ENCODE data around the gene B3GALT2.

The B3GALT2 gene

DNA sequence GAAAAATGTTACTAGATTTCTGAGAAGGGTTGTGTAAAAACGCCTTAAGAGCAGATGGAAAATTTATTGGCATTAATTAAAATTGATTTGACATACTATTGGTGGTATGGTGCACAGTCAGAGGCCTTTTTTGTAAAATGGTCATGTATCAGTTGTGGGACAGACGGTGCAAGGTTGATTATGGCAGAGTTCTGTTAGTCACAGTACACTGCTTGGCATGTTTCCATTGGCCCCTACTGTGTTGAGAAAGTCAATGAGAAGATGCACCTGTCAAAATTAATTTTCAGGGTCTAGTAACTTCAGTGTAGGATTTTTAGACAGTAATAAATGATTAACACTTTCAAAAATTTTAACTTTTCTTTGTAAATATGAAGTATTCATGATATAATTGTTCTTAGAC, 4.4 kb downstream of the B3GALT2 start:
- DNase-seq: no peak

DNA sequence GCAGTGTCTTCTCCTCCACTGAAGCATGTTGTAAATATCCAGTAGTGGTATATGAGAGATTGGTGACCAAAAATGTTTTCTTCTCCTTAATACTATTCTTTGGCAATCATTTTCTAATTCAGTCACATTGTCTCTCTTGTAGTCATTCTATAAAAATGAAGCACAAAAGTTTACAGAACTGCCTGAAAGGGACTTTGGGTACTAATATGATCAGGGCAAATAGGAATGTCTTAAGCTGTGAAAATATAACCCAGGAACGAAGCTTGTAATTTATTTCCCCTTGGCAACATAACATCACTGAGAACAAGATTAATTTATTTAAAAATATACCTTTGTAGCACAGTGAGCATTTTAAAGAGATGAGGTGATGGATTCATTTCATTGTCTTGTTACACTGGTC, 4.9 kb downstream of the B3GALT2 start:
- DNase-seq: no peak

DNA sequence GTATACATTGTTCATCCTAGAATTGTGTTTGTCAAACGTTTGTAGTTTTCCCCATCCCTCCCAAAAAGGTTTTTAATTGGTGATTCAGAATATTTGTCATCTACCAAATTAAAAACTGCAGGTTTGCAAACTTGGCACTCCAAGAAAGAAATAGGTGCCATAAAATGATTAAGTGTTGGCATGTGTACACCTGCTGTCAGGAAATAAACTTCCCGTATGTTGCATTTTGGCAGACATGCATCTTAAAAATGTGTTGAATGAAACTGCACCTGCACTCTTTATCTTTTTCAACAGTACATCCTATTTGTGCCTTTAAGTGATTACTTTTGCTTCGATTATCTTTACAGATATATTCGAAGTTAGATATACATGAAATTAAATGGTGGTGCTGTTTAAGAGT, 7.3 kb downstream of the B3GALT2 start:
- no peak for DNase-seq

DNA sequence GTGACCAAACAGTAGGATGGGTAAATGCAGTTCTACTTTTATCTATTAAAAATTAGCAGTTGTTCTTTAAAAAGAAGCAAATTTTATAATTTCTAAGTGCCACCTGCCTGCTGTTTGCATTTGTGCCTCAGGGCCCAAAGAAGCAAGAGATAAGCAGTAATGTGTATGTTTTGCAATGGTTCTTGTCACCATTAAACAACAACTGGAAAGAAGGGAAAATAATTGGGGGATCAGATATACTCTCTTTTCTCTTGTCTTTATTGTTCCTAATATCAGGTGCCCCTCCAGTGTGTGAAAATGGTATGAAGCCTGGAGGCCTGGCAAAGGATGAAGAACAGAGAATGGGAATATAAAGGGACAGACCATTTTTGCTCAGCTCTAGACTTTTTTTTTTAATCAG, 9.6 kb downstream of the B3GALT2 start:
- no peak for DNase-seq

DNA sequence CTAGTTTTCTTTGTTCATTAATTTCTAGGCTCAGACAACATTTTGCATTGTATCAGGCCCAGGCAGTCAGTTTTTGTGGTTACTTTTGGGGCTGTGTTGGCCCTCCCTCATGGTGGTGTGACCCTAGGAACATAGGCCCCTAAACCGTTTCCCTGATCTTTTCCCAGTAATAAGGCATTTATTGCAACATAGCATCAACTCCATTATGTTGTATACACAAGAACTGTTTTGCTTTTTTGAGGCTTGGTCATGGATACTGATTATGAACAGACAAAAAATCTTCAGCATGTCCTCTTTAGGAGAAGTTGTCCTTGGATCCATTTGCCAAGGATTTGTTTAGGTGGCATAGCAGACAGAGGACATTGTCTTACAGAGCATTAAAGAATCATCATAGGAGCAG, 10.3 kb downstream of the B3GALT2 start:
- no peak for DNase-seq

DNA sequence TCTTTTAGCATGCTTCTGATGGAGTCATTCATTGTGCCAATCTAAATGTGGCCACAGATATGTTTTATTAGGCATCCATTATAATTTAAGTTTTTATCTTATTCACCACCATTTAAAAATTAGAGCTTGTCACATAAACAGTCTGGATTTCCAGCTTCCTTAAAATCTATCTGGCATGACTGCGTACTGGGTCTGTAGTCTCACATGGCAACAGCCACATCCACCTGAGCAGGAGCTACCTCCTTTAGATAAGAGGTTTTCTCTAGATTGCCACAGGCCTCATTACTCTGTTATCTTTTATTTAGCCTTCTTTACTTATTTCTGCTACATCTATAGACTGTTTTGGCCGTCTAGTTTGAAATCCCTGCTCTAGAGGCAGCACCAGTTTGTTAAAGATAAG, 29.1 kb downstream of the B3GALT2 start:
- no peak for DNase-seq

DNA sequence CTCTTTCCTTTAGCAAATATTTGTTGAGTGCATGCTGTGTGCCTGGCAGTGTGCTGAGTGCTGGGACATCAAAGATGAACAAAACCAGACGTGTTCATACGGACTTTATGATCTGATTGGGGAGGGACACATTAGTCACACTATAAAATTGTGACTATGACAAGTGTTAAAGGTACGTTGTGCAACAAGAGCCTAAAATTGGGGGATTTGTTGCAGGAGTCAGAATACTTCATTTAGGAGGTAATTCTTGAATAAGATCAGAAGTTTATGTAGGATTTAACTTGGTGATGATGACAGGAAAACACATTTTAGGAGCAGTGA, 29.6 kb downstream of the B3GALT2 start:
- no peak for DNase-seq

DNA sequence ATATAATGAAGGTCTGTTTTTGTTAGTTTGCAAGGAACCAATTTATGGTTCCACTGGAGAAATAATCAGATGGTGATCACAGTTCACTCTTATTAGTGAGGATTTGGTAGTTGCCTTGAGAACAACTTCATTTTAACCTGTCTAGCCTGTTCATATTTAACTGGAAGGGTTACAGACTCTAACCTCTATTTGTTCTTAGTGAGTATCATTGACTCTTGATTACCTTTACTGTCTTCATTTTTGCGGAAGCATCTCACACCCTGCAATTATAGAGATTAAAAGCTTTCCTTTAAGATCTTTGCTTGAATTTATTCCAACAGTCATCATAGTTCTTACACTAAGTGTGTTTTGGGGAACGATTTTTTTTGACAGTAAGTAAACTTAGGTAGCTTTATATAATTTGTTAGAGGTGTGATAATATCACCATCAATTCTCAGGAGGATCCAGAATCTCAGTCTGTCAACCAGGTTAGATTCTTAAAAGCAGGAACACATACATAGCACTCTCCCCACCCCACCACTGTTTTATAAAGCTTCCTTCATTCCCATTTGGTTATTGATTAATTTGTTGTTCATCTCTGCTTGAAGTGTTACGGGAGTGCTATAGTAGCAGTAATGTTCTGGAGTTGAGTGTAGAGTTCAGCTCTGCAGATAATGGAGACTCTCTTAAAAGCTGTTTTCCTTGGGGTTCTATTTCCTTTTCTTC, 30.1 kb downstream of the B3GALT2 start:
- DNase-seq: no peak

DNA sequence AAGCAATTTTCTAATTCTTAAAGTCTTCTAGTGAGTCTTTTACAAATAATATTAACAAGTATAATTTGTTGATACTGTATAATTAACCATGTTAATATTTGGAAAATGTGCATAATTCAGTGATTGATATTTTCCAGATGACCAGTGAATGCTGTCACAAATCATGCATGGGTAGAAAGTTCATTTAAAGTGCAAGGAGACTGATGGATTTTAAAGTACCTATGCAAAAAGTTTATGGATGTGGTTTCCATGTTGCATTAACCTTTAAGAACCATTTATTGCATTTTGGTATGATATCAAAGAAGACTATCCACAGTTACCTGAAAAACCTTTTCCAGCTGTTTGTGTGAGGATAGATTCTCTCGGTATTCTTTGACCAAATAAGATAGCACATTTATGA, 41.4 kb downstream of the B3GALT2 start:
- DNase-seq: no peak

DNA sequence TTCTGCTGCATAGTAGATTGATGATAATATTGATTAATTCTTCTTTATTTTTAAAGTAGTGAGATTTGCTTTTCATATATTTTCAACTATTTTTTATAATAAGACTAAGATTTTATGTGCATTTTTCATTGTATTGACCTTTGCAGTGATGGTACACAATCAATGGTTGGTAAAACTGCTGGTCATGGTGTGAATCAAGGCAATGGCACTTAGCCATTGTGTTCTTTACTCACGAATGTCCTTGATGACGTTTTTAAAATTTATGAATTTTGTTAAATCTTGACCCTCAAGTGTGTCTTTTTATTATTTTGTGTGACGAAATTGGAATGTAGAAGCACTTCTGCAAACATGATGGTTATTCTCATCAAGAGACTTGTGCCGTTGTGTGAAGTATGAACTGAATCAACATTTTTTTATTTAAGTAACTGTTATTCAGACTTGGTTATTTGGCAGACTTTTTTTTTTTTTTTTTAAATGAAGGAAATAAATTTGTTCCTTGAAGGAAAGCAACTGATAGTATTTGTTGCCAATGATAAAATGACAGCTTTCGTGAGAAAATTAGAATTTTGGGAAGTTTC, 42.0 kb downstream of the B3GALT2 start:
- DNase-seq: no peak

DNA sequence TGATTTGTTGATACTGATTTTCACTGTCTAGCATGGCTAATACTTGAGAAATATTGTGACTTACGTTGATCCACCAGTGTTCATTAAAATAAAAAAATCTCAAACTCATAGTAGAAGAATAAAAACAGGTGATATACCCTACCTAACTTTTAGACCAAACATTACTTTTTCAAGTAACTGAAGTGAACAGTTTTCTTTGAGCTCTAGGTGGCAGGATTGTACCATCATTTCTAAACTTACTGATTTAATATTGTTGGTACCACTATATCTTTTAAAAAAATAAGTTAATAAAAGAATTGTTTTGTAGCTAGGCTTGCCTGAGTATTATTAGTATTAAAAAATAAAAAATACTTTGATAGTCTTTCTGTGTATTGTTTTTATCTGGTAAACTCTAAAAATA, 43.1 kb downstream of the B3GALT2 start:
- DNase-seq: peak in 1 of 2 donors; percentile 2

DNA sequence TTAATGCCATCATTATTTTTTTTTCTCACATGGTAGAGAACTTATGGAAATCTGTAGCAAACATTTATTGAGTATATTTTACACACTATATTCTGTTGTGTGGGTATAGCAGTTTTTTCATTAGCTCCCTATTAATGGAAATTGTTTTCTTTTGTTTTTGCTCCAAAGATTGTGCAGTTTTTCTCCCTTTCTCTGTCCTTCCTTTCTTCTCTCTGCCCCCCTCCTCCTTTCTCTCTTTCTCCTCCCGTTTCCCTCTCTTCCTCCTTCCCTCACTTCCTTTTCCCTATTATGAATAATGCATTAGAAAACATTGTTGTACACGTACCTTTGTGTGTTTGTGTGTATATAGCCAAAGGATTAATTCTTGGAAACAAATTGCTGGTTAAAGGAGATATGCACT, 44.0 kb downstream of the B3GALT2 start:
- DNase-seq: no peak

DNA sequence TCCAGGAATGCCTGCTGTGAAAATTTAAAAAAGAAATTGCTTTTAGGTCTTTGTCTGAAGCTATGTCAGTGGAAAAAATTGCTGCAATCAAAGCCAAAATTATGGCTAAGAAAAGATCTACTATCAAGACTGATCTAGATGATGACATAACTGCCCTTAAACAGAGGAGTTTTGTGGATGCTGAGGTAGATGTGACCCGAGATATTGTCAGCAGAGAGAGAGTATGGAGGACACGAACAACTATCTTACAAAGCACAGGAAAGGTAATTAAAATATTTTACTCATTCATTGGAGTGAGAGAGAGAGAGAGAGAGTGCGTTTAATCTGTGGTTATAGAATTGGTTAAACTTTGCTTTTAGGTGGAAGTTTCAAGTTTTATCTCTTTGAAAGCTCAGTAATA, 44.6 kb downstream of the B3GALT2 start:
- DNase-seq: no peak

DNA sequence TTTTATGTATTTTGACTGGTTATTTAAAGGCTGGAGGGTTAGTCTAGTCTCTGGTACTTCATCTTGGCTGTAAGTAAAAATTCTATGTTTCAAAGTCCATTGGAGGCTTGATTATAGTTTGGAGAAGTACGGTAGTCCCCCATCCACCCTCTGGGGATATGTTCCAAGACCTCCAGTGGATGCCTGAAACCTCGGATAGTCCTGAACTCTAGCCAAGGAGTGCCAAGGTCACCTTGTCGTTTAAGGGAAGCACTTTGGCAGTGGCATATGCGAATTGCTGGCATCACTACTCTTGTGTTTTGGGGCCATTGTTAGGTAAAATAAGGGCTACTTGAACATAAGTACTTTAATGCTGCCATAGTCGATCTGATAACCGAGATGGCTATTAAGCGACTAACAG, 46.2 kb downstream of the B3GALT2 start:
- no peak for DNase-seq

DNA sequence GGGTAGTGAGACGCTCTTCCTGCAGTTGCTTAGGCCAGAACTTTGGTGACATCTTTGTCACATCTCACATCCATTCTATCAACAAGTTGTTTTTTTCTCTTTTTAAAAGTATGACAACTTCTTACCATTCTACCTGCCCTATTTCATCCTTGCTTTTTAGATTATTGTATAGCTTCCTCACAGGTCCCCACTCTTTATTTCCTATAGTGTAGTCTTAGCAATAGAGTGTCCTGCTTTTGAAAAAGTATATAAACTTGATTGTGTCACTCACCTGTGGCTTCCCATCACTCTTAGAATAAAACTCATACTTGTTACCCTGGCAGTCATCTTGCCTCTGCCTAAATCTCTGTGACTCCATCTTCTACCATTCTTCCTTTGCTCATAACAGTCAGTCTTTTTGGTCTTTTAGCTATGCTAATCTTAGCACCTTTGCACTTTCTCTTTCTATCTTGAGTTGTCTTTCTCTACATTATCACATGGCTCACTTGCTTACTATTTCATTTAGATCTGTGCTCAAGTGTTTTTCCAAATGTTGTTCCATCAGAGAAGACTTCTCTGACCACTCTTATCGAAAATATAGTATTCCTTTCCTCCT, 55.0 kb downstream of the B3GALT2 start:
- DNase-seq: no peak

Data from bone marrow (tissue), 2 donors.